Uterus (tissue), 4 donors: ENCODE data around the gene FHIT. TPM values are rescaled to one million over a fixed set of nuclear protein-coding genes. Genes with fewer than 3 reads are reported as not detected.

Experiments
- DNase-seq, 2 donors: peaks; one replicate each; pipeline ENCODE4 v3.0.0-alpha.2; 2019 to 2020
- H3K27ac ChIP-seq, 2 donors: fragments of 200-600 bp; sonication (generic); 1 replicate in 1 of 2; 2 replicates in 1 of 2; pipeline ENCODE4 v1.5.1; 2016 to 2018
- H3K27me3 ChIP-seq, 2 donors: fragments of 200-600 bp; sonication (generic); one replicate each; pipeline ENCODE4 v1.5.1; 2018 to 2019; ENCODE audit warnings: control low read depth in 1 of 2
- H3K36me3 ChIP-seq, 2 donors: fragments of 200-600 bp; sonication (generic); one replicate each; pipeline ENCODE4 v1.5.1; 2019; ENCODE audit warnings: control low read depth in 1 of 2
- H3K4me1 ChIP-seq, 2 donors: fragments of 200-600 bp; sonication (generic); one replicate each; pipeline ENCODE4 v1.5.1; 2018 to 2019; ENCODE audit warnings: control low read depth in 1 of 2
- H3K4me3 ChIP-seq, 2 donors: fragments of 200-600 bp; sonication (generic); 1 replicate in 1 of 2; 2 replicates in 1 of 2; pipeline ENCODE4 v1.5.1; 2018 to 2019; ENCODE audit warnings: mild to moderate bottlenecking in 1 of 2
- H3K9me3 ChIP-seq, 2 donors: fragments of 200-600 bp; sonication (generic); one replicate each; pipeline ENCODE4 v1.5.1; 2019; ENCODE audit warnings: control low read depth in 1 of 2
- CTCF ChIP-seq, 4 experiments: fragments of 200-600 bp in 2 of 4; fragments of 450-650 bp in 2 of 4; sonication (generic) in 2 of 4; IDR thresholded peaks; one replicate each; pipeline ENCODE4 v1.5.1; 2016 to 2019; ENCODE audit warnings: antibody characterized with exemption in 4 of 4, mild to moderate bottlenecking in 2 of 4, moderate library complexity in 1 of 4
- POLR2A ChIP-seq, 2 donors: fragments of 450-650 bp; IDR thresholded peaks; one replicate each; pipeline ENCODE4 v1.6.1; 2016; ENCODE audit warnings: antibody characterized with exemption in 2 of 2, mild to moderate bottlenecking in 1 of 2, moderate library complexity in 1 of 2
- intact Hi-C: fragments of 100-400 bp; cut with DNase I; formaldehyde crosslinking; loops from one replicate; pipeline ENCODE4 v1.15.1; 2023; ENCODE audit warnings: low total_unique reads
- total RNA-seq, 4 donors: library from RNA; depleted of rRNA in 3 of 4; stranded (reverse); fragments of >200 nt in 3 of 4; gene quantifications; one replicate each; pipeline versions ENCODE4 v1.1.0 to v1.2.4, GENCODE V29; 2014 to 2023
- donor health status: DM: yes; HTN: yes; CAD: no.

FHIT gene
- total RNA-seq, 4 donors from 2014 or later: 1.3 to 15.2 (median 7.3) TPM

- TF ChIP-seq POLR2A (IDR thresholded peaks at IDR 0.05): no peak
- TF ChIP-seq CTCF (IDR thresholded peaks at IDR 0.05): no peak
These were observed 1058.7 kb downstream of the FHIT start for GRCh38 chr3:60192297-60193114.

GRCh38 chr3:60190073-60190472 lies 1061.2 kb downstream of the FHIT start:
- Histone ChIP-seq H3K4me3 (no peak overlapping the region), H3K9me3 (no peaks in the 10 kb centered on the region), H3K36me3 (no peaks in the 10 kb centered on the region), H3K4me1 (no peaks in the 10 kb centered on the region), H3K27ac (no peak overlapping the region), H3K27me3 (no peaks in the 10 kb centered on the region)
- no peak for DNase-seq
- TF ChIP-seq POLR2A (IDR thresholded peaks at IDR 0.05) (no peak), CTCF (IDR thresholded peaks at IDR 0.05) (no peak)
- intact Hi-C loops: no loop called here

More at GRCh38 chr3:60192297-60193114, 1058.7 kb downstream of the FHIT start:
- Histone ChIP-seq H3K36me3 (no peaks in the 10 kb centered on the region), H3K4me1 (no peaks in the 10 kb centered on the region), H3K9me3 (no peaks in the 10 kb centered on the region), H3K4me3 (no peak overlapping the region), H3K27me3 (no peaks in the 10 kb centered on the region), H3K27ac (no peak overlapping the region)
- intact Hi-C loops: no loop called here
- DNase-seq: no peak

GRCh38 chr3:60189304-60189703 lies 1061.9 kb downstream of the FHIT start:
- no peaks in the 10 kb centered on the region for H3K36me3 ChIP-seq
- H3K27me3 ChIP-seq: no peaks in the 10 kb centered on the region
- no peak for DNase-seq
- no peaks in the 10 kb centered on the region for H3K9me3 ChIP-seq
- H3K4me3 ChIP-seq: no peak overlapping the region
- intact Hi-C loops: no loop called here
- no peak overlapping the region for H3K27ac ChIP-seq
- TF ChIP-seq CTCF (IDR thresholded peaks at IDR 0.05) (no peak), POLR2A (IDR thresholded peaks at IDR 0.05) (no peak)
- no peaks in the 10 kb centered on the region for H3K4me1 ChIP-seq

GRCh38 chr3:60188803-60189202 lies 1062.4 kb downstream of the FHIT start:
- Histone ChIP-seq H3K36me3 (no peaks in the 10 kb centered on the region), H3K27ac (no peak overlapping the region), H3K9me3 (no peaks in the 10 kb centered on the region), H3K4me3 (no peak overlapping the region), H3K4me1 (no peaks in the 10 kb centered on the region), H3K27me3 (no peaks in the 10 kb centered on the region)
- intact Hi-C loops: no loop called here
- TF ChIP-seq POLR2A (IDR thresholded peaks at IDR 0.05) (no peak), CTCF (IDR thresholded peaks at IDR 0.05) (no peak)
- no peak for DNase-seq

GRCh38 chr3:60187343-60187742 lies 1063.9 kb downstream of the FHIT start:
- Histone ChIP-seq H3K9me3 (no peaks in the 10 kb centered on the region), H3K4me3 (no peak overlapping the region), H3K27ac (no peak overlapping the region), H3K4me1 (no peaks in the 10 kb centered on the region), H3K27me3 (no peaks in the 10 kb centered on the region), H3K36me3 (no peaks in the 10 kb centered on the region)
- intact Hi-C loops: no loop called here
- TF ChIP-seq CTCF (IDR thresholded peaks at IDR 0.05) (no peak), POLR2A (IDR thresholded peaks at IDR 0.05) (no peak)
- no peak for DNase-seq
